Ascending aorta (tissue), 2 donors: ENCODE measurements around the gene GNPTAB. TPM values are rescaled to one million over a fixed set of nuclear protein-coding genes. Genes with fewer than 3 reads are reported as not detected.

Experiments
- DNase-seq, 2 donors: peaks; one replicate each; pipeline ENCODE4 v3.0.0-alpha.2; 2019; ENCODE audit warnings: low spot score in 2 of 2
- H3K27ac ChIP-seq, 2 donors: fragments of 200-600 bp; sonication (generic); one replicate each; pipeline ENCODE4 v1.5.1; 2016 to 2017; ENCODE audit warnings: mild to moderate bottlenecking in 1 of 2
- H3K27me3 ChIP-seq: fragments of 200-600 bp; sonication (generic); one replicate; pipeline ENCODE4 v1.5.1; 2017
- H3K36me3 ChIP-seq, 2 donors: fragments of 200-600 bp; sonication (generic); one replicate each; pipeline ENCODE4 v1.5.1; 2016
- H3K4me1 ChIP-seq, 2 donors: fragments of 200-600 bp; sonication (generic); one replicate each; pipeline ENCODE4 v1.5.1; 2016 to 2017; ENCODE audit warnings: mild to moderate bottlenecking in 1 of 2
- H3K4me3 ChIP-seq, 2 donors: fragments of 200-600 bp; sonication (generic); one replicate each; pipeline ENCODE4 v1.5.1; 2016 to 2017; ENCODE audit warnings: mild to moderate bottlenecking in 1 of 2
- H3K9me3 ChIP-seq, 2 donors: fragments of 200-600 bp; sonication (generic); one replicate each; pipeline ENCODE4 v1.5.1; 2016
- CTCF ChIP-seq, 3 experiments: fragments of 200-600 bp in 2 of 3; fragments of 450-650 bp in 1 of 3; sonication (generic) in 2 of 3; IDR thresholded peaks; one replicate each; pipeline ENCODE4 v1.5.1; 2016 to 2019; ENCODE audit warnings: antibody characterized with exemption in 3 of 3, mild to moderate bottlenecking in 1 of 3, moderate library complexity in 1 of 3
- intact Hi-C: fragments of 100-400 bp; cut with DNase I; formaldehyde crosslinking; loops from one replicate; pipeline ENCODE4 v1.15.1; 2023
- total RNA-seq: library from RNA; depleted of rRNA; stranded (reverse); fragments of >200 nt; gene quantifications from one replicate; pipeline ENCODE4 v1.1.0, GENCODE V29; 2016

Gene GNPTAB
- total RNA-seq, 1 donor from 2014 or later, result 9.5 TPM

GRCh38 chr12:101696251-101697196 is 134.2 kb downstream of the GNPTAB start:
- intact Hi-C loops, result loop anchor here (2.0 to 5.0 kb wide), 5 partner anchors 79 to 1429 kb away; partner anchors contain the start of genes ARL1, DEPDC4, DRAM1 and GNPTAB
- peaks cover 6 to 18% of the 10 kb centered on the region in 2 donors for H3K4me1 ChIP-seq
- no peaks in the 10 kb centered on the region for H3K36me3 ChIP-seq
- TF ChIP-seq CTCF (IDR thresholded peaks at IDR 0.05), result no peak
- no peaks in the 10 kb centered on the region for H3K27me3 ChIP-seq
- no peaks in the 10 kb centered on the region for H3K9me3 ChIP-seq
- peak overlapping the region; percentile 92 to 99 for H3K4me3 ChIP-seq
- peak overlapping the region; percentile 77 to 98 for H3K27ac ChIP-seq
- peak in 1 of 2 donors; percentile 74 for DNase-seq

- Histone ChIP-seq H3K4me3 (peak overlapping the region in 1 of 2 donors; percentile 99), H3K27me3 (no peaks in the 10 kb centered on the region), H3K4me1 (peaks cover 6 to 16% of the 10 kb centered on the region in 2 donors), H3K36me3 (no peaks in the 10 kb centered on the region), H3K9me3 (no peaks in the 10 kb centered on the region), H3K27ac (peak overlapping the region in 1 of 2 donors; percentile 77)
- no peak for TF ChIP-seq CTCF (IDR thresholded peaks at IDR 0.05)
- no peak for DNase-seq
- intact Hi-C loops, result loop anchor here (2.0 to 5.0 kb wide), 5 partner anchors 78 to 1428 kb away; partner anchors contain the start of genes ARL1, DEPDC4, DRAM1 and GNPTAB
Observed at GRCh38 chr12:101695706-101696105, 135.1 kb downstream of the GNPTAB start.

Other genes starting within 250 kb of the GNPTAB start
- not detected for gene MYBPC1, start 236.0 kb downstream of the GNPTAB start, total RNA-seq
- gene CHPT1, start 133.3 kb downstream of the GNPTAB start, total RNA-seq, result 56.6 TPM
- gene SYCP3, start 91.5 kb downstream of the GNPTAB start, total RNA-seq, result not detected
- 8.8 TPM for gene DRAM1, start 46.6 kb upstream of the GNPTAB start, total RNA-seq
- 36.4 TPM for gene WASHC3, start 231.0 kb upstream of the GNPTAB start, total RNA-seq